Tibial artery (tissue), 4 donors: ENCODE measurements around the gene LCE5A.

Experiments used
- DNase-seq, 2 donors: peaks; one replicate each; pipeline ENCODE4 v3.0.0-alpha.2; 2019
- H3K27ac ChIP-seq, 2 donors: fragments of 200-600 bp; sonication (generic) in 1 of 2; 1 replicate in 1 of 2; 2 replicates in 1 of 2; pipeline ENCODE4 v1.5.1; 2018 to 2019; ENCODE audit warnings: mild to moderate bottlenecking in 1 of 2
- H3K27me3 ChIP-seq, 2 donors: fragments of 200-600 bp; sonication (generic) in 1 of 2; one replicate each; pipeline versions ENCODE4 v1.5.1 to v1.6.0; 2016 to 2019
- H3K36me3 ChIP-seq, 3 donors: fragments of 200-600 bp; sonication (generic) in 2 of 3; one replicate each; pipeline ENCODE4 v1.5.1; 2016 to 2019; ENCODE audit warnings: mild to moderate bottlenecking in 2 of 3
- H3K4me1 ChIP-seq, 4 donors: fragments of 200-600 bp; sonication (generic) in 2 of 4; 1 replicate in 3 of 4; 2 replicates in 1 of 4; pipeline ENCODE4 v1.5.1; 2016 to 2019
- H3K4me3 ChIP-seq, 2 donors: fragments of 200-600 bp; sonication (generic) in 1 of 2; 1 replicate in 1 of 2; 2 replicates in 1 of 2; pipeline ENCODE4 v1.5.1; 2018 to 2019; ENCODE audit warnings: mild to moderate bottlenecking in 2 of 2
- H3K9me3 ChIP-seq, 3 donors: fragments of 200-600 bp; sonication (generic) in 1 of 3; one replicate each; pipeline ENCODE4 v1.5.1; 2016 to 2019
- intact Hi-C: fragments of 100-400 bp; cut with DNase I; formaldehyde crosslinking; loops from one replicate; pipeline ENCODE4 v1.15.0; 2023; ENCODE audit warnings: low total_unique reads
- TF ChIP-seq, protein P1 (sequence below), 2 experiments: fragments of 200-600 bp in 1 of 2; fragments of 450-650 bp in 1 of 2; IDR thresholded peaks; one replicate each; pipeline ENCODE4 v1.5.1; 2017 to 2019; ENCODE audit warnings: antibody characterized with exemption in 2 of 2, mild to moderate bottlenecking in 1 of 2, moderate library complexity in 1 of 2

The LCE5A gene

DNA sequence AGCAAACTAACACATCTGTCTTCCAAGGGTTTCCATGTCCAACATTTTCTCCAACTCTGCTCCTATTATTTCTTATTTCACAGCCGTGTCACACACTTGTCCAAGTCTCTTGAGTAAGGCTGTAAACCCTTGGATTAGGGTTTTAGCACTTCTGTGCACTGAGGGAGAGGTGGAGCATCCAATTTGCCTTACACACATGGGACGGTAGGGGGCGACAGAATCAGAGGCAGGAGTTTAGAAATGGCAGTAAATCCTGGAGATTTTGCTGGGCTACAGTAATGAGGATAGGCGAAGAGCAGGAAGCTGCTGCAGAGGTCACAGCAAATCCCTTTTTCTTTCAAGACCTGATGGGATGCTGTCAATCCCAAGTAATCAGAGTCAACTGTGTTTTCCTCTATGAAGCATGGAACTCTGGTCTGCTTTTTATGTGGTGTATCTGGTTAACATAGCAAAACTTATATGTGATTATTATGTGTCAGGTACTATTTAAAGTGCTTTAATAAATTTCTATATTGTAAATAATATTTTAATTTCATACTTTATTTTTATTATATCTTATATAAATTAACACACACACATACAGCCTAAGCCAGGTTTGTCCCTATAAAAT lies 15.4 kb upstream of the LCE5A start:
- H3K36me3 ChIP-seq = no peaks in the 10 kb centered on the region
- intact Hi-C loops = no loop called here
- DNase-seq = no peak

DNA sequence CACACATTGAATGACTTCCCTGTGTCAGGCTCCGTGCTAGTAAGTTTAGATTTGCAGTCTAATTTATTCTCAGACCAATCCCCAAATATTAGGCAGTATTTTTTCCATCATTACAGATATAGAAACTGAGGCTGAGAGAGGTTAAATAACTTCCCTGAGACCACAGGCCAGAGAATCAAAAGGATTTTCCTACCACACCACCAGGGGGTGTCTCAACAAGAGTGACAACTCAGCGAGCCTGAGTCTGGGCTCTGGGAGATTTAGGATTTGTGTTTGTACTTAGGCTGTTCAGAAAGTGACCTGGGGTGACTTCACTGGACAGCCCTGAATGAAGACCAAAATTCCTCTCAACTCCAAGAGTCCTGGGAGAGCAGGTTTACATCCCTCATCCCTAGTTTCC lies 13.3 kb upstream of the LCE5A start:
- intact Hi-C loops = no loop called here
- no peak overlapping the region for H3K27ac ChIP-seq
- no peak overlapping the region for H3K4me3 ChIP-seq
- TF ChIP-seq, protein P1, sequence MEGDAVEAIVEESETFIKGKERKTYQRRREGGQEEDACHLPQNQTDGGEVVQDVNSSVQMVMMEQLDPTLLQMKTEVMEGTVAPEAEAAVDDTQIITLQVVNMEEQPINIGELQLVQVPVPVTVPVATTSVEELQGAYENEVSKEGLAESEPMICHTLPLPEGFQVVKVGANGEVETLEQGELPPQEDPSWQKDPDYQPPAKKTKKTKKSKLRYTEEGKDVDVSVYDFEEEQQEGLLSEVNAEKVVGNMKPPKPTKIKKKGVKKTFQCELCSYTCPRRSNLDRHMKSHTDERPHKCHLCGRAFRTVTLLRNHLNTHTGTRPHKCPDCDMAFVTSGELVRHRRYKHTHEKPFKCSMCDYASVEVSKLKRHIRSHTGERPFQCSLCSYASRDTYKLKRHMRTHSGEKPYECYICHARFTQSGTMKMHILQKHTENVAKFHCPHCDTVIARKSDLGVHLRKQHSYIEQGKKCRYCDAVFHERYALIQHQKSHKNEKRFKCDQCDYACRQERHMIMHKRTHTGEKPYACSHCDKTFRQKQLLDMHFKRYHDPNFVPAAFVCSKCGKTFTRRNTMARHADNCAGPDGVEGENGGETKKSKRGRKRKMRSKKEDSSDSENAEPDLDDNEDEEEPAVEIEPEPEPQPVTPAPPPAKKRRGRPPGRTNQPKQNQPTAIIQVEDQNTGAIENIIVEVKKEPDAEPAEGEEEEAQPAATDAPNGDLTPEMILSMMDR (IDR thresholded peaks at IDR 0.05) = no peak
- DNase-seq = no peak
- no peaks in the 10 kb centered on the region for H3K4me1 ChIP-seq
- H3K27me3 ChIP-seq = peaks cover 0 to 4% of the 10 kb centered on the region in 2 donors
- H3K9me3 ChIP-seq = no peaks in the 10 kb centered on the region
- H3K36me3 ChIP-seq = no peaks in the 10 kb centered on the region

More for the DNA sequence above, 15.4 kb upstream of the LCE5A start:
- Histone ChIP-seq H3K4me3 (no peak overlapping the region), H3K27me3 (no peaks in the 10 kb centered on the region), H3K4me1 (no peaks in the 10 kb centered on the region), H3K27ac (no peak overlapping the region), H3K9me3 (no peaks in the 10 kb centered on the region)
- TF ChIP-seq, protein P1 (IDR thresholded peaks at IDR 0.05) = no peak

GRCh38 chr1:152501704-152502103 lies 8.9 kb upstream of the LCE5A start:
- TF ChIP-seq, protein P1 (IDR thresholded peaks at IDR 0.05) = no peak
- DNase-seq = no peak
- no peaks in the 10 kb centered on the region for H3K4me1 ChIP-seq
- no peak overlapping the region for H3K4me3 ChIP-seq
- no peaks in the 10 kb centered on the region for H3K36me3 ChIP-seq
- H3K27ac ChIP-seq = no peak overlapping the region
- intact Hi-C loops = no loop called here
- no peaks in the 10 kb centered on the region for H3K9me3 ChIP-seq
- peaks cover 0 to 8% of the 10 kb centered on the region in 2 donors for H3K27me3 ChIP-seq

GRCh38 chr1:152502496-152503180 lies 8.0 kb upstream of the LCE5A start:
- intact Hi-C loops = no loop called here
- DNase-seq = no peak

GRCh38 chr1:152505083-152505482 lies 5.5 kb upstream of the LCE5A start:
- H3K4me3 ChIP-seq = no peak overlapping the region
- no peak overlapping the region for H3K27ac ChIP-seq
- intact Hi-C loops = no loop called here
- TF ChIP-seq, protein P1 (IDR thresholded peaks at IDR 0.05) = no peak
- no peaks in the 10 kb centered on the region for H3K9me3 ChIP-seq
- no peaks in the 10 kb centered on the region for H3K4me1 ChIP-seq
- no peak for DNase-seq
- H3K27me3 ChIP-seq = peaks cover 0 to 10% of the 10 kb centered on the region in 2 donors
- H3K36me3 ChIP-seq = no peaks in the 10 kb centered on the region

More at GRCh38 chr1:152502496-152503180, 8.0 kb upstream of the LCE5A start:
- Histone ChIP-seq H3K27ac (no peak overlapping the region), H3K27me3 (peaks cover 0 to 10% of the 10 kb centered on the region in 2 donors), H3K4me3 (no peak overlapping the region), H3K36me3 (no peaks in the 10 kb centered on the region), H3K9me3 (no peaks in the 10 kb centered on the region), H3K4me1 (no peaks in the 10 kb centered on the region)
- TF ChIP-seq, protein P1 (IDR thresholded peaks at IDR 0.05) = no peak
